HG03354 (cell line): Measurements from ENCODE around the gene PRRC1.
"Not testable (repeated sequence)": the region's sequence is repeated elsewhere in the genome, so short reads cannot be mapped to it uniquely, and the experiment has no call there.

ENCODE experiments used
- ATAC-seq: cut with Tn5 transposase; IDR thresholded peaks from one replicate; pipeline ENCODE4 v1.9.1; 2021; ENCODE audit warnings: mild to moderate bottlenecking; ENCODE audit not compliant: unreplicated experiment, poor library complexity, severe bottlenecking

PRRC1 gene

DNA sequence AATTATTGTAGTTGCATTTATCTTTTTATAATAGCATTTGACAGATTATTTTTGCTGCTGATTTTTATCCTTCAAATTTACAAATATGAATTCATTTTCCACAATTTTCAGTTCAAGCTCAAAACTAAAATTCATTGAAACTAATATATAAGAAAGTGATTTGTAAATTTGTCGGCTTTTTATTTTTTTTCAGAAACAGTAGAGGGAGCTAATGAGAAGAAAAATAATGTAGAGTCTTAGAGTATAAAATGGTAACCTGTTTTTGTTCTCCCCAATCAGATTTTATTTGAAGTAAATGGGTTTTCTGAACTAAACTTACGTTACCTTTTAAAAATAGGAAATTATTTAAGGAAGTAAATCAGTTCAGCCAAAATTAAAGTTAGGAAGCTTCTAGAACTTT lies 19.2 kb downstream of the PRRC1 start:
- no peak for ATAC-seq

GRCh38 chr5:127540553-127540952 lies 23.1 kb downstream of the PRRC1 start:
- ATAC-seq, result not testable (repeated sequence)

DNA sequence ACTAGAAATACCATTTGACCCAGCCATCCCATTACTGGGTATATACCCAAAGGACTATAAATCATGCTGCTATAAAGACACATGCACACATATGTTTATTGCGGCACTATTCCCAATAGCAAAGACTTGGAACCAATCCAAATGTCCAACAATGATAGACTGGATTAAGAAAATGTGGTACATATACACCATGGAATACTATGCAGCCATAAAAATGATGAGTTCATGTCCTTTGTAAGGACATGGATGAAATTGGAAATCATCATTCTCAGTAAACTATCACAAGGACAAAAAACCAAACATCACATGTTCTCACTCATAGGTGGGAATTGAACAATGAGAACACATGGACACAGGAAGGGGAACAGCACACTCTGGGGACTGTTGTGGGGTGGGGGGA lies 27.8 kb downstream of the PRRC1 start:
- not testable (repeated sequence) for ATAC-seq

DNA sequence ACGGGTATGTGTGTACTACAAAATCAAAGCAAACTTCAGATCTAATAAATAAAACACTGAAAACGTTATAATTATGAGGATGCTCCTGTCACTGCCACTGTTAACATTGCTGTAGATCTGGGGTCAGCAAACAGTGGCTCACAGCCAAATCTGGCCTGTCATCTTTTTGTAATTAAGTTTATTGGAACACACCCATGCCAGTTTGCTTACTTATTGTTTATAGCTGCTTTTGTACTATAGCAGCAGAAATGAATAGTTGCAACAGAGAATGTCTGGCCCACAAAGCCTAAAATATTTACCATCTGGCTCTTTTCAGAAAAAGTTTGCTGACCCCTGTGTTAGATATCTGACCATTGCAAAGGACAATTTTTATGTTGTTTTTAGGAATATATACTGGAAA lies 32.1 kb downstream of the PRRC1 start:
- ATAC-seq, result no peak

GRCh38 chr5:127550652-127551409 lies 33.4 kb downstream of the PRRC1 start:
- ATAC-seq, result no peak

DNA sequence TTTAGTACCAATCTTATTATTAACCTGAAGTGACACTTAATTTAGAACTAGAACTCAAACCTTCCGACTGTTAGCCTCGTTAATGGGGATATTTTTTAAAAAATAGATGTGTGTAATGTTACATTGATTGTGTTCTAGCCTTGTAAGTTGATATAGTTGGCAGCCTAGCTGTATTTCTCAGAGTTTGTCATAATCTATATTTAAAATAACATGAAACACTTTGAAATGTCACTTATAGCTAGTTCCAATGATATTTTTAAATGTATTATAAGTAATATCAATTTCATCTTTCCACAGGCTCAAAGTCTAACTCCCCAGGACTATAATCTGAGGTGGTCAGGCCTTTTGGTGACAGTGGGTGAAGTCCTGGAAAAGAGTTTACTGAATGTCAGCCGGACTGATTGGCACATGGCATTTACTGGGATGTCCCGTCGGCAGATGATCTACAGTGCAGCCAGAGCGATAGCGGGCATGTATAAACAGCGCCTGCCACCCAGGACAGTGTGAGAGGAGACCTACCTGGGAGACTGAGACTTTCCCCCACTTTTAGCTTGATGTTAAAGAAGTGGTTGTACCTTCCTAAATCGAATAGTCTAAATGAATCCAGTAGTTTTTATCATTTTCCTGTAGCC lies 34.1 kb downstream of the PRRC1 start:
- ATAC-seq, result no peak

GRCh38 chr5:127555826-127556225 lies 38.4 kb downstream of the PRRC1 start:
- no peak for ATAC-seq

GRCh38 chr5:127556609-127557334 lies 39.3 kb downstream of the PRRC1 start:
- no peak for ATAC-seq

- no peak for ATAC-seq
These were observed 40.8 kb downstream of the PRRC1 start for GRCh38 chr5:127558273-127558672.

DNA sequence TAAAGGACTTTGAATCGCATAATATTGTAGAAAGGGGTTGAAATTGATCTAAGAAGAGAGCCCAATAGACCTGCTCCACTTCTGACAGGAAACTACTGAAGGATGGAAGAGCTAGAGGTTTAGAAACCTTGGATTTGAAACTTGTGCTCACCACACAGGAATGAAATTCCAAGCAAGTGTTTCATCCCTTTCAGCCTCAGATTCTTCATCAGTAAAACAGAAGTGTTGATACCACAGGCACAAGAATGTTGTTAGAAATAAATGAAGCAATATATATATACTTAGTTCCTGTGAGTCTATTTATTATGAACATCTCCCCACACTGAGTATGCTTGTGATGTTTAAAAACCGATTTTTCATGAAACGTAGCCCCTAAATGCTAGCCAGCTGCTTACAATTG lies 43.8 kb downstream of the PRRC1 start:
- no peak for ATAC-seq

DNA sequence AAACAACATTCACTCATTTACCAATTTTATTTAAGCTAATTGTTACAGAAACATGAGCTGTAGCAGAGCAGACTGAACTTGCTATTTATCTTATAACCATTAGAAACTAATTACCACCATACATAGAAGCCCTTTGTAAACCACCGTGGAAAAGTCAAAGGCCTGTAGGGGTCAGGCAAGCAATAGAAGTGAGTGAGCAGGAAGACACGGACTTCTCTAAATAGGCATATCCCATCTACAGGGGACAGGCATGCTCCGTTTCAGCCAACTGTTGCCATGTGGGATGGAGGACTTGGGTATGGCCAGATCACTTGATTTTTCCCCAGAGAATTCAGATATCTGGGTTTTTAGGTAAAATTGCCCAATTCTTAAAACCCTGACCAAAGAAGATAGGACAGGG lies 44.8 kb downstream of the PRRC1 start:
- peak; percentile 31 for ATAC-seq

GRCh38 chr5:127563136-127563535 lies 45.7 kb downstream of the PRRC1 start:
- ATAC-seq, result no peak

- peak; percentile 37 for ATAC-seq
These were observed 46.7 kb downstream of the PRRC1 start for GRCh38 chr5:127564002-127564769.

DNA sequence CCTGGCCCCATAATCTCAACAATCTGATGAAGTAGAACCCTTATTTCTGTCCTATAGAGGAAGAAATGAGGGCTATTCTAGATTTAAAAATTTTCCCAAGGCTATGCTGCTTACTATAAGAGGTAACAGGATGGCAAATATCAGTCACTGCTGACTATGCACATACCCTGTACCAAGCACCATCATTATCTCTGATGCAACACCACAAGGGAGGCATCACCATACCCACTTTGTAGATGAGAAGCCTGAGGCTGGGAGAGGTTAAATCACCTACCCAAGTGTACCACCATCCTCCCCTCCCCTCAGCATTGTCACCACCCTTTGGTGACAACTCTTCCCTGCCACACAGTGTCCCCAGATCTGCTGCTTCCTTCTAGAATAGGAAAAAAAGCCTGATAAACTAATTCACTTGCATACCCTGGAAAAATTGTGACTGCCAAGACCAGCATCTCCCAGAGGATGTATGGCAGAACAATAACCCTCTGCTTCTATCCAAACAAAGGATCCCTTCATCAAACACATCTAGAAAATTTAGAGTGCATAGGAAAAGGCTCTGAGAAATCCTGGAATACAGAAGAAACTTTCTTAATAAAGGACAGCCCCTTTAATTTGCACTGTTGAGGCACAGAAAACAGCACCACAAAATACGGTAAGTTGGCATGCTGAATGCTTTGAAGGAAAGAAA lies 48.3 kb downstream of the PRRC1 start:
- no peak for ATAC-seq

GRCh38 chr5:127567026-127567768 lies 49.8 kb downstream of the PRRC1 start:
- ATAC-seq, result peak; percentile 82

DNA sequence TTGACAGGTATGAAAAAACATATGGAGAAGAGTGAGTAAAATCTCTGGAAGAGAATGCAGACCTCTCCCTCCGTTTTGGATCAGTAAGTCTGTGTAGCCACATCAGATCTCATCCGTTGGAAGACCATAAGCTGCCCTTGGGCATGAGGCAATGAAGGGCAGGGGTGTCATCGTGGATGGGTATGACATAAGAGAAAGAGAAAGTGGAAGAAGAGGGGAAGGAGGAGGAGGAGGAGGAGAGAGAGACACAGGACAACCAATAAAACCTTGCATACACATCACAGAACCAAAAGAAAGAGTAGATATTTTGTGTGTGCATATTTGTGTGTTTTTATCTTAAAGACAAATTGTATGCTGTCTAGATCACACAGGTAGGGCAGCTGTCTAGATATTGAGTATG lies 50.7 kb downstream of the PRRC1 start:
- ATAC-seq, result peak; percentile 14

- not testable (repeated sequence) for ATAC-seq
These were observed 52.0 kb downstream of the PRRC1 start for GRCh38 chr5:127569471-127569870.

DNA sequence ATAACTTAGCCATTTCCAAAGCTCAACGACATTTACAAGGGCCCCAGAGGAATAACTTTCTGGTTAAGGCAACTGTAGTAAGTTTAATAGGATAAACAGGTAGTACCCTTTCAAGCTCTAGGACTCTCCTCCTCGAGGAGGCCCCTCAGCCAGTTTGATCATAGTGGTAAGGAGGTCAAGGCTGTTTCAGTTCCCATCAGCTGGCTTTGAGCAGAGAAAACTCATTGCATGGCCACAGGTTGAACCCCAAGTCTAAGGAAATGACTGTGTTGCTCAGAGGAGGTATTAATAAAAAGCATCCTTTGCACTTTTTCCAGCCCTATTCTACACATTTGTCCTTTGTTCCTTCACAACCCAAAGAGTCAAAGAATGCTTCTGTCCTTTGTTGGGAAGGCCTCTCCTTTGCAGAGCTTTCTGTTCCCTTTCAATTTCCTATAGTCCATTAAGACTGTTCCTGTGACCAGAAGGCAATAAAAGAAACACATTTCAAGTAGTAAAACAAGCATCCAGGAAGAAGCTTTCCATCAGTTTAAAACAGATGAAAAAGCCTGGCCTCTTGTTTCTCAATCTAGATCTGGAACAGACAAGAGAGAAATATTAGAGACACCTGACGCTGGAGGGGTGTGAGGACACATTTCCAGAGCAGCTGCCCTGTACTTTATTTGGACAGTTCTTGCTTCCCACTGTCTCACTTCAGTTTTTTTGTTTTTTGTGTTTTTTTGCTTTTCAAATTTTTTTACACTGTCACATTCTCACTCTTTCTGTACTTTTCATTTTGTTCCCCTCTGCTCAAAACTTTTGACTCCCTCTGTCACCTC lies 54.1 kb downstream of the PRRC1 start:
- ATAC-seq, result peak; percentile 51
